DOHH2 (cell line): Measurements from ENCODE around the gene LSP1.

Experiments
- H3F3A ChIP-seq: fragments of 200-600 bp; sonication (generic), shearing (Covaris generic); 2 replicates; pipeline ENCODE4 v1.6.0; 2016; ENCODE audit warnings: antibody characterized with exemption, mild to moderate bottlenecking; ENCODE audit not compliant: control insufficient read depth, insufficient read depth
- H3K27ac ChIP-seq: fragments of 200-600 bp; sonication (generic); 2 replicates; pipeline ENCODE4 v1.5.1; 2014; ENCODE audit warnings: low read depth, mild to moderate bottlenecking, low read length, moderate library complexity
- H3K27me3 ChIP-seq: fragments of 200-600 bp; sonication (generic); 2 replicates; pipeline ENCODE4 v1.6.1; 2014; ENCODE audit warnings: mild to moderate bottlenecking, low read length, mixed read lengths; ENCODE audit not compliant: control insufficient read depth
- H3K36me3 ChIP-seq: fragments of 200-600 bp; sonication (generic); 2 replicates; pipeline ENCODE4 v1.6.1; 2014; ENCODE audit warnings: mild to moderate bottlenecking, low read length, moderate library complexity, mixed read lengths; ENCODE audit not compliant: control insufficient read depth
- H3K4me1 ChIP-seq: fragments of 200-600 bp; sonication (generic); 2 replicates; pipeline ENCODE4 v1.6.1; 2014; ENCODE audit warnings: mild to moderate bottlenecking, low read length, mixed read lengths; ENCODE audit not compliant: control insufficient read depth
- H3K4me2 ChIP-seq: fragments of 200-600 bp; sonication (generic); 2 replicates; pipeline ENCODE4 v1.6.0; 2014; ENCODE audit warnings: mild to moderate bottlenecking, low read length, moderate library complexity
- H3K4me3 ChIP-seq: fragments of 200-600 bp; sonication (generic); 2 replicates; pipeline ENCODE4 v1.5.1; 2014; ENCODE audit warnings: mild to moderate bottlenecking, low read length, mixed read lengths
- H3K79me2 ChIP-seq: fragments of 200-600 bp; sonication (generic); 2 replicates; pipeline ENCODE4 v1.6.1; 2014; ENCODE audit warnings: mild to moderate bottlenecking, low read length, mixed read lengths; ENCODE audit not compliant: control insufficient read depth
- H3K9me2 ChIP-seq: fragments of 200-600 bp; sonication (generic); replicated peaks from 2 replicates; pipeline ENCODE4 v1.6.1; 2014; ENCODE audit warnings: mild to moderate bottlenecking, low read length, mixed read lengths; ENCODE audit not compliant: control insufficient read depth
- H3K9me3 ChIP-seq: fragments of 200-600 bp; sonication (generic); 2 replicates; pipeline ENCODE4 v1.6.1; 2014; ENCODE audit warnings: antibody characterized with exemption, low read length, mixed read lengths; ENCODE audit not compliant: control insufficient read depth, insufficient read depth
- H4K20me1 ChIP-seq: fragments of 200-600 bp; sonication (generic); 2 replicates; pipeline ENCODE4 v1.6.0; 2014; ENCODE audit warnings: low read depth, mild to moderate bottlenecking, antibody characterized with exemption, low read length, moderate library complexity; ENCODE audit not compliant: control insufficient read depth, insufficient read depth
- CTCF ChIP-seq: fragments of 200-600 bp; sonication (generic); IDR thresholded peaks from one replicate; pipeline ENCODE4 v1.5.1; 2014; ENCODE audit warnings: antibody characterized with exemption, mild to moderate bottlenecking, low read depth, low read length; ENCODE audit not compliant: poor library complexity, severe bottlenecking
- EZH2phosphoT487 ChIP-seq: fragments of 200-600 bp; sonication (generic); IDR thresholded peaks from 2 replicates; pipeline ENCODE4 v1.6.1; 2017; ENCODE audit warnings: borderline replicate concordance, mild to moderate bottlenecking, antibody characterized with exemption, low read length, moderate library complexity, mixed read lengths

The LSP1 gene

GRCh38 chr11:1915795-1916131 lies 62.9 kb downstream of the LSP1 start:
- TF ChIP-seq CTCF (no peak), EZH2phosphoT487 (no peak)
- Histone ChIP-seq H3K4me1 (no peaks in the 10 kb centered on the region), H3K36me3 (no peaks in the 10 kb centered on the region), H3K27ac (no peak overlapping the region), H3F3A (no peaks in the 10 kb centered on the region), H3K4me3 (no peak overlapping the region), H3K79me2 (no peaks in the 10 kb centered on the region), H3K9me3 (no peaks in the 10 kb centered on the region), H3K27me3 (no peaks in the 10 kb centered on the region), H3K4me2 (no peak overlapping the region), H4K20me1 (no peaks in the 10 kb centered on the region), H3K9me2 (no peaks in the 10 kb centered on the region)

- no peaks in the 10 kb centered on the region for H3K9me2 ChIP-seq
- H3K4me2 ChIP-seq: no peak overlapping the region
- H3K4me3 ChIP-seq: no peak overlapping the region
- H3K27me3 ChIP-seq: no peaks in the 10 kb centered on the region
- no peaks in the 10 kb centered on the region for H3F3A ChIP-seq
- H3K4me1 ChIP-seq: no peaks in the 10 kb centered on the region
- no peaks in the 10 kb centered on the region for H3K79me2 ChIP-seq
- no peak overlapping the region for H3K27ac ChIP-seq
- no peaks in the 10 kb centered on the region for H3K9me3 ChIP-seq
- H3K36me3 ChIP-seq: no peaks in the 10 kb centered on the region
- H4K20me1 ChIP-seq: no peaks in the 10 kb centered on the region
- no peak for TF ChIP-seq EZH2phosphoT487
- TF ChIP-seq CTCF: no peak
Observed at GRCh38 chr11:1916132-1916985, 63.5 kb downstream of the LSP1 start.

- Histone ChIP-seq H3K9me3 (no peaks in the 10 kb centered on the region), H3K4me2 (no peak overlapping the region), H3K27me3 (no peaks in the 10 kb centered on the region), H3K4me1 (no peaks in the 10 kb centered on the region), H3K27ac (no peak overlapping the region), H3F3A (no peaks in the 10 kb centered on the region), H3K9me2 (no peaks in the 10 kb centered on the region), H3K79me2 (no peaks in the 10 kb centered on the region), H3K4me3 (no peak overlapping the region), H4K20me1 (no peaks in the 10 kb centered on the region), H3K36me3 (no peaks in the 10 kb centered on the region)
- no peak for TF ChIP-seq CTCF
- TF ChIP-seq EZH2phosphoT487: no peak
Observed at GRCh38 chr11:1916986-1917522, 64.2 kb downstream of the LSP1 start.
